ENCODE data around the gene GPR17. TPM values are rescaled to one million over a fixed set of nuclear protein-coding genes. Genes with fewer than 3 reads are reported as not detected.
A peak's percentile ranks its signal among the peaks of the same experiment; 100 is the strongest.

GPR17 gene
- total and polyA plus RNA-seq, 12 donors: 0.11 to 2.0 (median 0.35) TPM; not detected in 8

- WGBS, 4 donors: 81 to 92% (median 88%) methylated on average over 9 to 25 of the region's 25 CpGs
- Histone ChIP-seq H3K27ac (no peak overlapping the region), H3K4me1 (replicated peaks in 1 of 2) (peaks cover 0 to 4% of the 10 kb centered on the region in 2 donors), H3K4me3 (no peak overlapping the region), H3K27me3 (no peaks in the 10 kb centered on the region), H3K36me3 (replicated peaks in 1 of 2) (no peaks in the 10 kb centered on the region), H3K9me3 (replicated peaks in 1 of 3) (no peaks in the 10 kb centered on the region)
- intact Hi-C loops (cut with DNase I): no loop called here
- TF ChIP-seq CTCF (IDR thresholded peaks at IDR 0.05) (no peak), POLR2A (IDR thresholded peaks at IDR 0.05) (no peak)
- no peak for DNase-seq
These were observed 13.1 kb upstream of the GPR17 start for GRCh38 chr2:127632592-127633489.

- intact Hi-C loops (cut with DNase I): no loop called here
- Histone ChIP-seq H3K27ac (peak overlapping the region in 1 of 5 donors; percentile 10), H3K9me3 (replicated peaks in 1 of 3) (no peaks in the 10 kb centered on the region), H3K36me3 (replicated peaks in 1 of 2) (no peaks in the 10 kb centered on the region), H3K4me1 (replicated peaks in 1 of 2) (peaks cover 0 to 4% of the 10 kb centered on the region in 2 donors), H3K4me3 (no peak overlapping the region), H3K27me3 (no peaks in the 10 kb centered on the region)
- no peak for DNase-seq
- 74 to 80% (median 75%) methylated on average over 7 to 9 of the region's 9 CpGs for WGBS, 4 donors
- TF ChIP-seq POLR2A (IDR thresholded peaks at IDR 0.05) (no peak), CTCF (IDR thresholded peaks at IDR 0.05) (no peak)
These were observed 12.3 kb upstream of the GPR17 start for GRCh38 chr2:127633556-127634065.

- Histone ChIP-seq H3K36me3 (replicated peaks in 1 of 2) (no peaks in the 10 kb centered on the region), H3K4me3 (no peak overlapping the region), H3K27ac (peak overlapping the region in 1 of 5 donors; percentile 10), H3K9me3 (replicated peaks in 1 of 3) (no peaks in the 10 kb centered on the region), H3K27me3 (no peaks in the 10 kb centered on the region), H3K4me1 (replicated peaks in 1 of 2) (peaks cover 0 to 4% of the 10 kb centered on the region in 2 donors)
- 67 to 81% (median 76%) methylated on average over 1 to 16 of the region's 16 CpGs for WGBS, 4 donors
- no peak for DNase-seq
- intact Hi-C loops (cut with DNase I): no loop called here
- no peak for TF ChIP-seq POLR2A (IDR thresholded peaks at IDR 0.05)
- no peak for TF ChIP-seq CTCF (IDR thresholded peaks at IDR 0.05)
These were observed 11.8 kb upstream of the GPR17 start for GRCh38 chr2:127634066-127634617.

GRCh38 chr2:127634626-127635379 lies 11.2 kb upstream of the GPR17 start:
- intact Hi-C loops (cut with DNase I): no loop called here
- TF ChIP-seq CTCF (IDR thresholded peaks at IDR 0.05) (no peak), POLR2A (IDR thresholded peaks at IDR 0.05) (no peak)
- Histone ChIP-seq H3K27me3 (no peaks in the 10 kb centered on the region), H3K4me3 (no peak overlapping the region), H3K9me3 (replicated peaks in 1 of 3) (no peaks in the 10 kb centered on the region), H3K4me1 (replicated peaks in 1 of 2) (peaks cover 0 to 4% of the 10 kb centered on the region in 2 donors), H3K27ac (no peak overlapping the region), H3K36me3 (replicated peaks in 1 of 2) (no peaks in the 10 kb centered on the region)
- 82 to 92% (median 89%) methylated on average over 14 to 17 of the region's 17 CpGs; no CpG with 5 or more reads in 1 of the 4 donors for WGBS, 4 donors
- no peak for DNase-seq

Measured in adrenal gland (tissue), 12 donors.